ENCODE results near the gene HACD3. TPM values are rescaled to one million over a fixed set of nuclear protein-coding genes. Genes with fewer than 3 reads are reported as not detected.

HACD3 gene
- total RNA-seq, result 10 to 100 TPM; 14.7 to 53.2 (median 32.9) TPM

DNA sequence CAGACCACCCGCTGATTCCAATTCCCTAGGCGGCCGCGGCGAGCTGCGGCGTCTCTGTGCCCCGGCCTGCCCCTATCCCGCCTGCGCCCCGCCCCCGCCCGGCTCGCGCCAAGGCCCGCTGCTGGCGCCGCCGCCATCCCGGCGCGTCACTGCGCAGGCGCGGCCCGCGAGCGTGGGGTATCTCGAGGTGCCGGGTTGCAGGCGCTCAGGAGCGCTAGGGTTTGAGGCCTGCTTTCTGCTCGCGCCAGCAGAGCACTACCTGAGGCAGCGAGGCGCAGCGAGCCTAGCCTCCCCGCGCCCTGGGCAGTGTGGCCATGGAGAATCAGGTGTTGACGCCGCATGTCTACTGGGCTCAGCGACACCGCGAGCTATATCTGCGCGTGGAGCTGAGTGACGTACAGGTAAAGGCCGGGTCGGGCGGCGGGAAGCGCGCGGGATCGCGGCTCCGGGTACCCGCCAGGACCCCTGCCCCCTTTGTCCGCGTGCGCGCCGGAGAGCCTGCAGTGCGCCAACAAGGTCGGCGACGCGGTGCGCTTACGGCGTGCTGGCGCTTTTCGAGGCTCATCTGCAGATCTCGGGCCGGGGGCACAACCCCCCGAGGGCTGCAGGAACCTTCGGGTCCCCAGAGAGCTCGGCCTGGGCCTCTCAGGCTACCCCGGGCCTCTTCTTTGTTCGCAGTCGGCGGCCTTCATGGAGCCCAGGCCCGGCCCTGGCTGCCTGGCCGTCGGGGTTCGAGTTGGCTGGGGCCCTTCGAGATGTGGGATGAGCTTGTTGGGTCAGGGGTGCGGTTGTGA is at the start of gene HACD3:
Gene HACD3, plus strand, starts transcription at position 146 of the 794 bp plus-strand sequence. Its CDS starts 169 bp downstream, at position 315.
- Histone ChIP-seq H3K4me1 (peaks cover 0 to 46% (median 17%) of the 10 kb centered on the region in 3 donors), H3K27ac (peak within 1 kb of the TSS; percentile 68 to 86 (median 82)), H3K4me3 (peak within 1 kb of the TSS; percentile 63 to 83 (median 80)), H3K27me3 (no peaks in the 10 kb centered on the region), H3K9me3 (no peaks in the 10 kb centered on the region), H3K36me3 (no peaks in the 10 kb centered on the region)
- intact Hi-C loops (cut with DNase I), result no loop called here
- 0 to 1% methylated on average over 9 to 28 of the region's 88 CpGs for WGBS, 2 donors
- TF ChIP-seq, protein P1, sequence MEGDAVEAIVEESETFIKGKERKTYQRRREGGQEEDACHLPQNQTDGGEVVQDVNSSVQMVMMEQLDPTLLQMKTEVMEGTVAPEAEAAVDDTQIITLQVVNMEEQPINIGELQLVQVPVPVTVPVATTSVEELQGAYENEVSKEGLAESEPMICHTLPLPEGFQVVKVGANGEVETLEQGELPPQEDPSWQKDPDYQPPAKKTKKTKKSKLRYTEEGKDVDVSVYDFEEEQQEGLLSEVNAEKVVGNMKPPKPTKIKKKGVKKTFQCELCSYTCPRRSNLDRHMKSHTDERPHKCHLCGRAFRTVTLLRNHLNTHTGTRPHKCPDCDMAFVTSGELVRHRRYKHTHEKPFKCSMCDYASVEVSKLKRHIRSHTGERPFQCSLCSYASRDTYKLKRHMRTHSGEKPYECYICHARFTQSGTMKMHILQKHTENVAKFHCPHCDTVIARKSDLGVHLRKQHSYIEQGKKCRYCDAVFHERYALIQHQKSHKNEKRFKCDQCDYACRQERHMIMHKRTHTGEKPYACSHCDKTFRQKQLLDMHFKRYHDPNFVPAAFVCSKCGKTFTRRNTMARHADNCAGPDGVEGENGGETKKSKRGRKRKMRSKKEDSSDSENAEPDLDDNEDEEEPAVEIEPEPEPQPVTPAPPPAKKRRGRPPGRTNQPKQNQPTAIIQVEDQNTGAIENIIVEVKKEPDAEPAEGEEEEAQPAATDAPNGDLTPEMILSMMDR (IDR thresholded peaks at IDR 0.05), result no peak
- TF ChIP-seq POLR2A (IDR thresholded peaks at IDR 0.05), result peak in 2 of 4 donors; percentile 25 to 63
- DNase-seq, result no peak

GRCh38 chr15:65484876-65485275 is 45.4 kb upstream of the HACD3 start:
- 85 to 94% methylated on average over 4 of the region's 4 CpGs for WGBS, 2 donors
- intact Hi-C loops (cut with DNase I), result no loop called here
- H3K36me3 ChIP-seq, result peaks cover 4 to 100% (median 22%) of the 10 kb centered on the region in 3 donors

GRCh38 chr15:65494076-65494475 is 36.2 kb upstream of the HACD3 start:
- peaks cover 7 to 97% (median 27%) of the 10 kb centered on the region in 3 donors for H3K36me3 ChIP-seq
- H3K4me1 ChIP-seq, result no peaks in the 10 kb centered on the region
- 87% methylated on average over 4 of the region's 4 CpGs for WGBS, 2 donors

More at GRCh38 chr15:65484876-65485275, 45.4 kb upstream of the HACD3 start:
- Histone ChIP-seq H3K27ac (no peak overlapping the region), H3K9me3 (no peaks in the 10 kb centered on the region), H3K4me3 (no peak overlapping the region), H3K27me3 (no peaks in the 10 kb centered on the region), H3K4me1 (no peaks in the 10 kb centered on the region)
- DNase-seq, result no peak
- TF ChIP-seq, protein P1 (IDR thresholded peaks at IDR 0.05), result no peak
- no peak for TF ChIP-seq POLR2A (IDR thresholded peaks at IDR 0.05)

DNA sequence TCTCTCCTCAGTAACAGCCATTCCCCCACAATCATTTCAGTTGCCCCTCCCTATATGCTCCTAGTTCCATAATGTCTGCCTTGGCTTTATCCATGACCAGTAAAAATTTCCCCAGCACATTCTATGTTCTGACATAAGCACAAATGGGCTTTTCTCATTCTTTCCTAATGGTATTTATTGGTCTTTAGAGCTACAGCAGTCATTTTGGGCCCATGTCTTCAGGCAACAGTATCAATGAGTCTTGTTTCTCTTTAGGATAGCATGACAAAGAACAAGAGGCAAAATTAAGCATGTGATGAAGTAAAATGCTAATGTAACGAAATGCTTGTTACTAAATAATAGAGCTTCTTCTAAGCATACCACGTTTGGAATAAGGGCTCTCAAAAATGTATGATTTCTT is 20.9 kb upstream of the HACD3 start:
- no peak for DNase-seq
- intact Hi-C loops (cut with DNase I), result no loop called here
- H3K4me3 ChIP-seq, result no peak overlapping the region
- peaks cover 0 to 84% (median 27%) of the 10 kb centered on the region in 3 donors for H3K36me3 ChIP-seq
- H3K9me3 ChIP-seq, result no peaks in the 10 kb centered on the region
- H3K27ac ChIP-seq, result no peak overlapping the region
- 91 to 97% methylated on average over 2 of the region's 2 CpGs for WGBS, 2 donors
- TF ChIP-seq, protein P1 (IDR thresholded peaks at IDR 0.05), result no peak
- TF ChIP-seq POLR2A (IDR thresholded peaks at IDR 0.05), result no peak
- peaks cover 0 to 25% (median 6%) of the 10 kb centered on the region in 3 donors for H3K4me1 ChIP-seq
- H3K27me3 ChIP-seq, result no peaks in the 10 kb centered on the region

More at GRCh38 chr15:65494076-65494475, 36.2 kb upstream of the HACD3 start:
- intact Hi-C loops (cut with DNase I), result no loop called here
- no peaks in the 10 kb centered on the region for H3K9me3 ChIP-seq
- DNase-seq, result no peak
- no peak for TF ChIP-seq POLR2A (IDR thresholded peaks at IDR 0.05)
- TF ChIP-seq, protein P1 (IDR thresholded peaks at IDR 0.05), result no peak
- no peaks in the 10 kb centered on the region for H3K27me3 ChIP-seq
- no peak overlapping the region for H3K4me3 ChIP-seq
- no peak overlapping the region for H3K27ac ChIP-seq

DNA sequence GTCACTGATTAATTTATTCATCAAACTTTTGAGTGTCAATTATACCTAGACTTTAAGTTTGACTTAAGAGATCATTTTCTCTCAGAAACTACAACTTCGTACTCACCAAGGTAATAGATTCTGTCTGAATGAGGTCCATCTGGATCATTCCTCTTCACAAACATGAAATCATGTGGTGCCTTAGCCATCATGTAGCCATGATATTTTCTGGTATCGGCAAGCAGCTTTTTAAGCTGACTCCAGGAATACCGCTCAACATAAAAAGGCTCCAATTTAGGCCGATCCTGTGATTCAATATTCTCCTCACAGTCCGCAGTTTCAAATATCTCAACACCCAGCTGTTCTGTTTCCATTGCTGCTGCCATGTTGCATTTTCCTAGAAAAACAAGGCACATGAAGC is 18.1 kb upstream of the HACD3 start:
- H3K4me3 ChIP-seq, result peak overlapping the region in 2 of 4 donors; percentile 11 to 13
- H3K27me3 ChIP-seq, result no peaks in the 10 kb centered on the region
- H3K36me3 ChIP-seq, result peaks cover 0 to 68% (median 21%) of the 10 kb centered on the region in 3 donors
- intact Hi-C loops (cut with DNase I), result no loop called here
- TF ChIP-seq POLR2A (IDR thresholded peaks at IDR 0.05), result no peak
- TF ChIP-seq, protein P1 (IDR thresholded peaks at IDR 0.05), result no peak
- no peak for DNase-seq
- H3K9me3 ChIP-seq, result no peaks in the 10 kb centered on the region
- peak overlapping the region in 3 of 4 donors; percentile 51 to 66 (median 60) for H3K27ac ChIP-seq
- 83 to 97% methylated on average over 5 of the region's 5 CpGs for WGBS, 2 donors
- H3K4me1 ChIP-seq, result peaks cover 6 to 52% (median 21%) of the 10 kb centered on the region in 3 donors
